Transverse colon (tissue), 4 donors: ENCODE results near the gene STIP1.

Experiments used
- CTCF ChIP-seq, 5 experiments: fragments of 200-600 bp in 3 of 5; fragments of 450-650 bp in 2 of 5; sonication (generic) in 3 of 5; IDR thresholded peaks; 1 replicate in 2 of 5; 2 replicates in 3 of 5; pipeline ENCODE4 v1.5.1; 2016 to 2017; ENCODE audit warnings: antibody characterized with exemption in 5 of 5, inconsistent platforms in 3 of 5, mild to moderate bottlenecking in 2 of 5, moderate library complexity in 1 of 5
- EP300 ChIP-seq: sonication (generic); formaldehyde crosslinking; IDR thresholded peaks from one replicate; pipeline ENCODE4 v1.6.1; 2017; ENCODE audit warnings: antibody characterized with exemption, low read depth
- POLR2A ChIP-seq: fragments of 450-650 bp; IDR thresholded peaks from one replicate; pipeline ENCODE4 v1.6.1; 2016; ENCODE audit warnings: antibody characterized with exemption, mild to moderate bottlenecking, moderate library complexity
- POLR2AphosphoS5 ChIP-seq, 3 donors: sonication (generic); formaldehyde crosslinking; IDR thresholded peaks; one replicate each; pipeline ENCODE4 v1.6.1; 2016; ENCODE audit warnings: antibody characterized with exemption in 3 of 3

GRCh38 chr11:64202992-64203391, 17.0 kb downstream of the STIP1 start:
- TF ChIP-seq CTCF (IDR thresholded peaks at IDR 0.05) (no peak), POLR2A (no peak), POLR2AphosphoS5 (IDR thresholded peaks at IDR 0.05) (no peak), EP300 (no peak)
